ENCODE results near the gene MRTFB. TPM values are rescaled to one million over a fixed set of nuclear protein-coding genes. Genes with fewer than 3 reads are reported as not detected.
A peak's percentile ranks its signal among the peaks of the same experiment; 100 is the strongest.

MRTFB gene
- total and polyA plus RNA-seq, 2 of the 13 experiments (the other 11 are each of a cell fraction or from before 2014, with no cell fraction given), result 11.4 to 14.0 TPM

DNA sequence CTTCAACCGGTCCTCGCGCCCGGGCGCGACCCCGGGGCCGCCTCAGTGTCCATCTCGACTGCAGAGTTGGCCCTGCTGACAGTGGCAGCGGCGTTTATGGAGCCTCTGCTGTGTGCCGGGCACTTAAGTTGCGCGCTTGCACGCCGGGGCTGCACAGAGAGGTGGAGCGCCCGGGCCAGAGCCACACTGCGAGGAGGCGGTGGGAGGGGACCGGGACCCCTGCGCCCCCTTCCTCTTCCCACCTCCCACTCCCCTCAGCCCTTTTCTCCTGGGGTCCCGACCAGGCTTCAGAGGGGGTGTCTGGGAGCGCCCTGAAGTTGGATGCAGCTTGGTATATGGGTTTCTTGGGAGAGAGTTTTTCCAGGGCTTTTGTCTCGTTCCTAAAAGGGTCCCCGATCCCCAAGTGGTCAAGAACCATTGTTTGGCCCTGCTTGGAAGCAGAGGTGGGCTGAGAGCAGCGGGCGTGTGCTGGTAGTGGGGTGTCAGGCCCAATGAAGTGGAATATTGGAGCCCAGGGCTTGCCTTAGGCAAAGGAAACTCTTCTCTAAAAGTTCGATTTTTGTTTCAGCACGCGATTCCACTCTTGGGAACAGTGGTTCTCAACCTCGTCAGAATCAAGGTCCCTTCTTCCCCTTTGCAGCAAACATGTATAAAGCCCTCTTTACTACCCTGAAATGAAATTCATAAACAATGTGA, 605 bp downstream of the MRTFB start (continued):
- TF ChIP-seq, protein P1, sequence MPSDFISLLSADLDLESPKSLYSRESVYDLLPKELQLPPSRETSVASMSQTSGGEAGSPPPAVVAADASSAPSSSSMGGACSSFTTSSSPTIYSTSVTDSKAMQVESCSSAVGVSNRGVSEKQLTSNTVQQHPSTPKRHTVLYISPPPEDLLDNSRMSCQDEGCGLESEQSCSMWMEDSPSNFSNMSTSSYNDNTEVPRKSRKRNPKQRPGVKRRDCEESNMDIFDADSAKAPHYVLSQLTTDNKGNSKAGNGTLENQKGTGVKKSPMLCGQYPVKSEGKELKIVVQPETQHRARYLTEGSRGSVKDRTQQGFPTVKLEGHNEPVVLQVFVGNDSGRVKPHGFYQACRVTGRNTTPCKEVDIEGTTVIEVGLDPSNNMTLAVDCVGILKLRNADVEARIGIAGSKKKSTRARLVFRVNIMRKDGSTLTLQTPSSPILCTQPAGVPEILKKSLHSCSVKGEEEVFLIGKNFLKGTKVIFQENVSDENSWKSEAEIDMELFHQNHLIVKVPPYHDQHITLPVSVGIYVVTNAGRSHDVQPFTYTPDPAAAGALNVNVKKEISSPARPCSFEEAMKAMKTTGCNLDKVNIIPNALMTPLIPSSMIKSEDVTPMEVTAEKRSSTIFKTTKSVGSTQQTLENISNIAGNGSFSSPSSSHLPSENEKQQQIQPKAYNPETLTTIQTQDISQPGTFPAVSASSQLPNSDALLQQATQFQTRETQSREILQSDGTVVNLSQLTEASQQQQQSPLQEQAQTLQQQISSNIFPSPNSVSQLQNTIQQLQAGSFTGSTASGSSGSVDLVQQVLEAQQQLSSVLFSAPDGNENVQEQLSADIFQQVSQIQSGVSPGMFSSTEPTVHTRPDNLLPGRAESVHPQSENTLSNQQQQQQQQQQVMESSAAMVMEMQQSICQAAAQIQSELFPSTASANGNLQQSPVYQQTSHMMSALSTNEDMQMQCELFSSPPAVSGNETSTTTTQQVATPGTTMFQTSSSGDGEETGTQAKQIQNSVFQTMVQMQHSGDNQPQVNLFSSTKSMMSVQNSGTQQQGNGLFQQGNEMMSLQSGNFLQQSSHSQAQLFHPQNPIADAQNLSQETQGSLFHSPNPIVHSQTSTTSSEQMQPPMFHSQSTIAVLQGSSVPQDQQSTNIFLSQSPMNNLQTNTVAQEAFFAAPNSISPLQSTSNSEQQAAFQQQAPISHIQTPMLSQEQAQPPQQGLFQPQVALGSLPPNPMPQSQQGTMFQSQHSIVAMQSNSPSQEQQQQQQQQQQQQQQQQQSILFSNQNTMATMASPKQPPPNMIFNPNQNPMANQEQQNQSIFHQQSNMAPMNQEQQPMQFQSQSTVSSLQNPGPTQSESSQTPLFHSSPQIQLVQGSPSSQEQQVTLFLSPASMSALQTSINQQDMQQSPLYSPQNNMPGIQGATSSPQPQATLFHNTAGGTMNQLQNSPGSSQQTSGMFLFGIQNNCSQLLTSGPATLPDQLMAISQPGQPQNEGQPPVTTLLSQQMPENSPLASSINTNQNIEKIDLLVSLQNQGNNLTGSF (CRISPR knock-in tag; IDR thresholded peaks at IDR 0.05), result no peak
- TF ChIP-seq RAD21 (CRISPR knock-in tag; IDR thresholded peaks at IDR 0.05), result 0 out of 2 replicates have a peak, but pooled peaks have one; percentile 18
- no peak for TF ChIP-seq SNAI1 (CRISPR knock-in tag; IDR thresholded peaks at IDR 0.05; ENCODE audit: borderline replicate concordance)
- no peak for TF ChIP-seq ZNF772 (CRISPR knock-in tag; IDR thresholded peaks at IDR 0.05)
- no peak for TF ChIP-seq KAT8 (CRISPR knock-in tag; IDR thresholded peaks at IDR 0.05)
- no peak; the same call in 1 of the 2 replicates for TF ChIP-seq ZMAT3 (CRISPR knock-in tag; conservative IDR thresholded peaks at IDR 0.05)
- TF ChIP-seq, protein P2, sequence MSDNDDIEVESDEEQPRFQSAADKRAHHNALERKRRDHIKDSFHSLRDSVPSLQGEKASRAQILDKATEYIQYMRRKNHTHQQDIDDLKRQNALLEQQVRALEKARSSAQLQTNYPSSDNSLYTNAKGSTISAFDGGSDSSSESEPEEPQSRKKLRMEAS (IDR thresholded peaks at IDR 0.05), result no peak
- TF ChIP-seq ZNF274 (CRISPR knock-in tag; IDR thresholded peaks at IDR 0.05), result no peak
- TF ChIP-seq ZNF780A (CRISPR knock-in tag; IDR thresholded peaks at IDR 0.05), result no peak
- no peak for TF ChIP-seq ZNF496 (CRISPR knock-in tag; IDR thresholded peaks at IDR 0.05; ENCODE audit: insufficient replicate concordance)
- TF ChIP-seq ZNF207 (IDR thresholded peaks at IDR 0.05; ENCODE audit: borderline replicate concordance), result no peak
- TF ChIP-seq ZNF383 (CRISPR knock-in tag; IDR thresholded peaks at IDR 0.05; ENCODE audit: borderline replicate concordance), result no peak
- TF ChIP-seq PCBP2 (optimal IDR thresholded peaks at IDR 0.05; ENCODE audit: low read depth, low read length, poor library complexity, severe bottlenecking), result no peak
- TF ChIP-seq, protein P3, sequence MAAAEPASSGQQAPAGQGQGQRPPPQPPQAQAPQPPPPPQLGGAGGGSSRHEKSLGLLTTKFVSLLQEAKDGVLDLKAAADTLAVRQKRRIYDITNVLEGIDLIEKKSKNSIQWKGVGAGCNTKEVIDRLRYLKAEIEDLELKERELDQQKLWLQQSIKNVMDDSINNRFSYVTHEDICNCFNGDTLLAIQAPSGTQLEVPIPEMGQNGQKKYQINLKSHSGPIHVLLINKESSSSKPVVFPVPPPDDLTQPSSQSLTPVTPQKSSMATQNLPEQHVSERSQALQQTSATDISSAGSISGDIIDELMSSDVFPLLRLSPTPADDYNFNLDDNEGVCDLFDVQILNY (CRISPR knock-in tag; conservative IDR thresholded peaks at IDR 0.05), result no peak
- no peak for TF ChIP-seq RARA (CRISPR knock-in tag; IDR thresholded peaks at IDR 0.05)
- TF ChIP-seq ZBTB2 (CRISPR knock-in tag; IDR thresholded peaks at IDR 0.05; ENCODE audit: low read depth), result no peak
- no peak for TF ChIP-seq ZNF232 (CRISPR knock-in tag; IDR thresholded peaks at IDR 0.05; ENCODE audit: borderline replicate concordance)
- no peak for TF ChIP-seq MEIS1 (CRISPR knock-in tag; IDR thresholded peaks at IDR 0.05; ENCODE audit: borderline replicate concordance)
- no peak; the same call in 1 of the 2 replicates for TF ChIP-seq IRF2 (CRISPR knock-in tag; IDR thresholded peaks at IDR 0.05)
- no peak for TF ChIP-seq ZNF143 (CRISPR knock-in tag; IDR thresholded peaks at IDR 0.05)
- TF ChIP-seq TARDBP (CRISPR knock-in tag; IDR thresholded peaks at IDR 0.05), result no peak
- no peak for TF ChIP-seq ZNF3 (CRISPR knock-in tag; IDR thresholded peaks at IDR 0.05)
- no peak for TF ChIP-seq ZNF264 (CRISPR knock-in tag; IDR thresholded peaks at IDR 0.05)
- TF ChIP-seq RORA (CRISPR knock-in tag; IDR thresholded peaks at IDR 0.05), result no peak

Measured in HepG2 (cell line).